Prostate gland (tissue), 2 donors: ENCODE measurements around the gene KIAA1586. TPM values are rescaled to one million over a fixed set of nuclear protein-coding genes. Genes with fewer than 3 reads are reported as not detected.

ENCODE experiments used
- DNase-seq: peaks from one replicate; pipeline ENCODE4 v3.0.0-alpha.2; 2019; ENCODE audit warnings: low spot score
- H3K27ac ChIP-seq, 2 donors: fragments of 200-600 bp; sonication (generic); 2 replicates each; pipeline ENCODE4 v1.5.1; 2017 to 2019
- H3K27me3 ChIP-seq: fragments of 200-600 bp; sonication (generic); replicated peaks from 2 replicates; pipeline ENCODE4 v1.5.1; 2019; ENCODE audit not compliant: insufficient read depth
- H3K36me3 ChIP-seq, 2 donors: fragments of 200-600 bp; sonication (generic); 1 replicate in 1 of 2; 2 replicates in 1 of 2; pipeline versions ENCODE4 v1.5.1 to v1.8.1; 2017 to 2019
- H3K4me1 ChIP-seq: fragments of 200-600 bp; sonication (generic); replicated peaks from 2 replicates; pipeline ENCODE4 v1.5.1; 2019
- H3K4me3 ChIP-seq, 2 donors: fragments of 200-600 bp; sonication (generic); 2 replicates each; pipeline ENCODE4 v1.5.1; 2017 to 2019
- H3K9me3 ChIP-seq: fragments of 200-600 bp; sonication (generic); 2 replicates; pipeline ENCODE4 v1.5.1; 2017
- CTCF ChIP-seq, 4 experiments: fragments of 200-600 bp in 2 of 4; fragments of 450-650 bp in 2 of 4; sonication (generic) in 2 of 4; IDR thresholded peaks; 1 replicate in 3 of 4; 2 replicates in 1 of 4; pipeline ENCODE4 v1.5.1; 2016 to 2019; ENCODE audit warnings: antibody characterized with exemption in 4 of 4, mild to moderate bottlenecking in 2 of 4, moderate library complexity in 2 of 4
- POLR2A ChIP-seq: fragments of 450-650 bp; IDR thresholded peaks from one replicate; pipeline ENCODE4 v1.6.1; 2016; ENCODE audit warnings: antibody characterized with exemption, mild to moderate bottlenecking
- POLR2AphosphoS5 ChIP-seq: sonication (generic); formaldehyde crosslinking; IDR thresholded peaks from one replicate; pipeline ENCODE4 v1.6.1; 2017; ENCODE audit warnings: antibody characterized with exemption
- WGBS: methylation state at CpG from one replicate; pipeline ENCODE4 v1.1.5; 2018; 5-methylcytosine and 5-hydroxymethylcytosine counted together
- intact Hi-C: fragments of 100-400 bp; cut with DNase I; formaldehyde crosslinking; loops from one replicate; pipeline ENCODE4 v1.14.2; 2022
- small RNA-seq, 2 donors: library from RNA; depleted of rRNA; stranded (forward); fragments of <200 nt; gene quantifications; one replicate each; pipeline ENCODE3, GENCODE V24; 2016
- total RNA-seq, 2 donors: library from RNA; depleted of rRNA; stranded (reverse); fragments of >200 nt; gene quantifications; one replicate each; pipeline ENCODE4 v1.1.0, GENCODE V29; 2016

KIAA1586 gene
- total RNA-seq, 2 donors from 2014 or later: 7.8 to 9.2 TPM

DNA sequence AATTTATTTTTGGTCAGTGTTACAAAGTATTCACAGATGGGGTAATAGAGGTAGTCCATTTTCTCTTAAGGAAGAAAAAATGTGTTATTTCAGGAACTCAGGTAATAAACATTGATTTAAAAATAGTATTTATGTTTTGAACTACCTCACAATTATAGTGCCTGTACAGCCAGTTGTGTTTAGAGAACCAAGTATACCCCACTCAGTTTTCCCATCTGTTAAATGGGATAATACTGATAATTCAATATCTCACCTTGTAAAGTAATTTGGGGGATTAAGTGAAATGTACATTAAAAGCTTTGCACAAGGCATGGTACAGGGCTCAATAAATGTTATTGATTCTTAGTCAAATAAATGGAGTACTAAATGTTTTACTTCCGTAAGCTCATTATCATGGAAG, 48.2 kb downstream of the KIAA1586 start:
- intact Hi-C loops: no loop called here
- Histone ChIP-seq H3K27me3 (no peaks in the 10 kb centered on the region), H3K36me3 (peaks cover 0 to 4% of the 10 kb centered on the region in 2 donors), H3K9me3 (no peaks in the 10 kb centered on the region), H3K4me3 (no peak overlapping the region), H3K4me1 (no peaks in the 10 kb centered on the region), H3K27ac (no peak overlapping the region)
- no peak for TF ChIP-seq POLR2A
- TF ChIP-seq POLR2AphosphoS5: no peak
- TF ChIP-seq CTCF (IDR thresholded peaks at IDR 0.05): no peak
- 92% methylated on average over 1 of the region's 1 CpG for WGBS
- DNase-seq: no peak

- 64% methylated on average over 1 of the region's 1 CpG for WGBS
- Histone ChIP-seq H3K27me3 (no peaks in the 10 kb centered on the region), H3K27ac (no peak overlapping the region), H3K9me3 (no peaks in the 10 kb centered on the region), H3K36me3 (peaks cover 5 to 21% of the 10 kb centered on the region in 2 donors), H3K4me3 (no peak overlapping the region), H3K4me1 (no peaks in the 10 kb centered on the region)
- TF ChIP-seq CTCF (IDR thresholded peaks at IDR 0.05) (no peak), POLR2AphosphoS5 (no peak), POLR2A (no peak)
- intact Hi-C loops: no loop called here
- no peak for DNase-seq
Measured at GRCh38 chr6:57097596-57097995, 51.1 kb downstream of the KIAA1586 start.

DNA sequence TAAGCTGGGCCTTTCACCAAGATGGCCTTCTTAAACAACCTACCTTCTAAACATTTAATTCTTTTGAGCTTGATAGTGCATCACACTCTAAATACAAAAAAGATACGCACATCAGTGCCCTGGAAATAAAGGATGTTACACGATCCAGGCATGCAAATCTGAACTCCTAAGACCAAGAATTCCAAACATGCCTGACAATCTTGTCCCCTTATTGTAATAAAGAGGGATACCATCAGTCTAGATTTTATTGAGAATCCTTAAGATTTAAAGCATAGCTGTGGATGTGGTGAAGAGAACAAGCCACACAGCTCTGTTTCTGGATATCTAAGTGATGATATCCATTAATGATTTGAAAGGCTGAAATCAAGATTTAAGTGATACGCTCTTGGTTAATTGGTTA, 56.5 kb downstream of the KIAA1586 start:
- no peaks in the 10 kb centered on the region for H3K4me1 ChIP-seq
- no peak for TF ChIP-seq CTCF (IDR thresholded peaks at IDR 0.05)
- TF ChIP-seq POLR2AphosphoS5: no peak
- WGBS: 86% methylated on average over 3 of the region's 3 CpGs
- H3K27me3 ChIP-seq: no peaks in the 10 kb centered on the region
- H3K9me3 ChIP-seq: no peaks in the 10 kb centered on the region
- intact Hi-C loops: no loop called here
- no peak overlapping the region for H3K27ac ChIP-seq
- no peak overlapping the region for H3K4me3 ChIP-seq
- no peak for DNase-seq
- H3K36me3 ChIP-seq: peaks cover 5 to 21% of the 10 kb centered on the region in 2 donors

DNA sequence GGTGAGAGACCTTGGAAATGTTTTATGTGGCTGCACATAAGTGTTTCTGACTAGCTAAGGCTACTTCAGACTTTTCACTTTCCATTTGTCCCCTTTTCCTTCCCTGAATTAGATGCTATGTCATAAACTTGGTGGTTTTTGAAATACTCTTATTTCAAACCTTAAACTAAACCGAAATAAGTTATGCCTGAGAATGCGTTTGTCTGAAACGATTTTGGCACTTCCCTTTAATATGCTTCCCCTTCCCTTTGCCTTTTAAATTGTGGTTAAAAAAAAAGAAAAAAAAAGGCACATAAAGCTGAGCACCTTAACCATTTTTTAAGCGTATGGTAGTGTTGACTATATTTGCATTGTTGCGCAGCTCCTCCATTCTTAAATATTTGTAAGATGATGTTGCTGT, 57.8 kb downstream of the KIAA1586 start:
- TF ChIP-seq CTCF (IDR thresholded peaks at IDR 0.05) (no peak), POLR2AphosphoS5 (no peak), POLR2A (no peak)
- 84% methylated on average over 5 of the region's 5 CpGs for WGBS
- DNase-seq: no peak

More for the DNA sequence above, 57.8 kb downstream of the KIAA1586 start:
- H3K27me3 ChIP-seq: no peaks in the 10 kb centered on the region
- no peak overlapping the region for H3K4me3 ChIP-seq
- intact Hi-C loops: no loop called here
- no peak overlapping the region for H3K27ac ChIP-seq
- no peaks in the 10 kb centered on the region for H3K9me3 ChIP-seq
- H3K36me3 ChIP-seq: peaks cover 5 to 20% of the 10 kb centered on the region in 2 donors
- no peaks in the 10 kb centered on the region for H3K4me1 ChIP-seq

Small RNAs within 50 kb of the gene (small RNA-seq; reads per million reads assigned to genes)
- gene FTH1P15: 0 reads per million in 2 donors

Other genes with a start within 250 kb of the KIAA1586 start
- 1 to 10 TPM in 1 of 2 donors, under 1 TPM in 1; 0.32 to 3.2 TPM for gene BEND6, start 91.6 kb upstream of the KIAA1586 start, total RNA-seq
- 10 to 100 TPM; 32.3 to 68.6 TPM for gene ZNF451, start 43.5 kb downstream of the KIAA1586 start, total RNA-seq
- gene BAG2, start 125.6 kb downstream of the KIAA1586 start, total RNA-seq: 1 to 10 TPM; 5.4 to 6.8 TPM
- gene RAB23, start 175.6 kb downstream of the KIAA1586 start, total RNA-seq: 10 to 100 TPM; 20.4 to 22.3 TPM